Colonic mucosa (tissue), 4 donors: Measurements from ENCODE around the gene ZWILCH. TPM values are rescaled to one million over a fixed set of nuclear protein-coding genes. Genes with fewer than 3 reads are reported as not detected.
"Not testable (repeated sequence)": the region's sequence is repeated elsewhere in the genome, so short reads cannot be mapped to it uniquely, and the experiment has no call there.

Experiments
- DNase-seq: peaks from one replicate; pipeline ENCODE4 v3.0.0-alpha.2; 2020
- H3K27ac ChIP-seq: fragments of 200-600 bp; one replicate; pipeline ENCODE4 v1.8.0; 2021
- H3K27me3 ChIP-seq: fragments of 200-600 bp; one replicate; pipeline ENCODE4 v1.8.0; 2021
- H3K36me3 ChIP-seq: fragments of 200-600 bp; one replicate; pipeline ENCODE4 v1.8.0; 2021
- H3K4me1 ChIP-seq: fragments of 200-600 bp; one replicate; pipeline ENCODE4 v1.8.0; 2021; ENCODE audit warnings: mild to moderate bottlenecking
- H3K4me3 ChIP-seq: fragments of 200-600 bp; one replicate; pipeline ENCODE4 v1.8.0; 2021
- H3K9ac ChIP-seq, 2 donors: one replicate each; pipeline ENCODE4 v1.7.0; 2013; ENCODE audit warnings: control low read depth in 2 of 2, low read depth in 2 of 2, low read length in 2 of 2
- H3K9me3 ChIP-seq: fragments of 200-600 bp; one replicate; pipeline ENCODE4 v1.8.0; 2021
- intact Hi-C: fragments of 100-400 bp; cut with DNase I; formaldehyde crosslinking; loops from one replicate; pipeline ENCODE4 v1.14.1; 2022
- total RNA-seq, 2 donors: library from RNA; stranded (reverse); fragmentation: NEBNext Ultra II Directional in 1 of 2; extraction: Animal tissue kit (Norgen Biotek cat#: 25700) in 1 of 2; gene quantifications; one replicate each; pipeline ENCODE4 v1.2.1, GENCODE V29; 2021
- TF ChIP-seq, protein P1 (sequence below): fragments of 200-600 bp; IDR thresholded peaks from one replicate; pipeline ENCODE4 v1.8.0; 2022; ENCODE audit warnings: antibody characterized with exemption, mild to moderate bottlenecking
- donor health status: healthy.
- donor health status: DM: no; HTN: no; CAD: no.
- donor health status: DM: no; HTN: no; CAD: no.

Gene ZWILCH
- total RNA-seq, 2 donors from 2014 or later = 8.4 to 20.1 TPM

GRCh38 chr15:66498501-66499386 is 6.4 kb upstream of the ZWILCH start:
- Histone ChIP-seq H3K27ac (no peak overlapping the region), H3K4me3 (no peak overlapping the region), H3K9me3 (no peaks in the 10 kb centered on the region), H3K27me3 (no peaks in the 10 kb centered on the region), H3K9ac (no peak overlapping the region), H3K4me1 (peaks cover 17% of the 10 kb centered on the region), H3K36me3 (peaks cover 17% of the 10 kb centered on the region)
- TF ChIP-seq, protein P1, sequence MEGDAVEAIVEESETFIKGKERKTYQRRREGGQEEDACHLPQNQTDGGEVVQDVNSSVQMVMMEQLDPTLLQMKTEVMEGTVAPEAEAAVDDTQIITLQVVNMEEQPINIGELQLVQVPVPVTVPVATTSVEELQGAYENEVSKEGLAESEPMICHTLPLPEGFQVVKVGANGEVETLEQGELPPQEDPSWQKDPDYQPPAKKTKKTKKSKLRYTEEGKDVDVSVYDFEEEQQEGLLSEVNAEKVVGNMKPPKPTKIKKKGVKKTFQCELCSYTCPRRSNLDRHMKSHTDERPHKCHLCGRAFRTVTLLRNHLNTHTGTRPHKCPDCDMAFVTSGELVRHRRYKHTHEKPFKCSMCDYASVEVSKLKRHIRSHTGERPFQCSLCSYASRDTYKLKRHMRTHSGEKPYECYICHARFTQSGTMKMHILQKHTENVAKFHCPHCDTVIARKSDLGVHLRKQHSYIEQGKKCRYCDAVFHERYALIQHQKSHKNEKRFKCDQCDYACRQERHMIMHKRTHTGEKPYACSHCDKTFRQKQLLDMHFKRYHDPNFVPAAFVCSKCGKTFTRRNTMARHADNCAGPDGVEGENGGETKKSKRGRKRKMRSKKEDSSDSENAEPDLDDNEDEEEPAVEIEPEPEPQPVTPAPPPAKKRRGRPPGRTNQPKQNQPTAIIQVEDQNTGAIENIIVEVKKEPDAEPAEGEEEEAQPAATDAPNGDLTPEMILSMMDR = peak; percentile 27
- no peak for DNase-seq
- intact Hi-C loops = loop anchor here (2.0 to 10.0 kb wide), 2 partner anchors 112 to 194 kb away; partner anchors contain the start of gene MAP2K1

DNA sequence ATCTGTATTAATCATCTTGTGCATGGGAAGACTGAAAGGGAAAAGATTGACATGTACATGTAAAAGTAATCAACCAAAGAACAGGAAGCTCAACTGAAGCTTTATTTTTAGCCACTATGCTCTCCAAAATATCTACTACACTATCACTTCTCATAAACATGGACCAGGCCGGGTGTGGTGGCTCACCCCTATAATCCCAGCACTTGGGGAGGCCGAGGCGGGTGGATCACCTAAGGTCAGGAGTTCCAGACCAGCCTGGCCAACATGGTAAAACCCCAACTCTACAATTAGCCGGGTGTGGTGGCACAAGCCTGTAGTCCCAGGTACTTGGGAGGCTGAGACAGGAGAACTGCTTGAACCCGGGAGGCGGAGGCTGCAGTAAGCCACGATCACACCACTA is 4.8 kb upstream of the ZWILCH start:
- H3K9ac ChIP-seq, DNase-seq, H3K27ac ChIP-seq, intact Hi-C loops, H3K4me3 ChIP-seq, H3K9me3 ChIP-seq, H3K27me3 ChIP-seq: not testable (repeated sequence)
- peaks cover 17% of the 10 kb centered on the region for H3K4me1 ChIP-seq
- peaks cover 17% of the 10 kb centered on the region for H3K36me3 ChIP-seq

GRCh38 chr15:66502491-66502890 is 2.6 kb upstream of the ZWILCH start:
- Histone ChIP-seq H3K9ac (no peak overlapping the region), H3K27ac (no peak overlapping the region), H3K27me3 (no peaks in the 10 kb centered on the region), H3K9me3 (no peaks in the 10 kb centered on the region), H3K4me3 (no peak overlapping the region), H3K4me1 (peaks cover 6% of the 10 kb centered on the region), H3K36me3 (peaks cover 17% of the 10 kb centered on the region)
- TF ChIP-seq, protein P1 = no peak
- intact Hi-C loops = no loop called here
- DNase-seq = no peak

GRCh38 chr15:66503041-66503648 is 2.0 kb upstream of the ZWILCH start:
- intact Hi-C loops, H3K4me1 ChIP-seq, DNase-seq, H3K27me3 ChIP-seq, H3K9me3 ChIP-seq, H3K27ac ChIP-seq: not testable (repeated sequence)
- peak overlapping the region; percentile 85 for H3K4me3 ChIP-seq
- peaks cover 17% of the 10 kb centered on the region for H3K36me3 ChIP-seq
- H3K9ac ChIP-seq = peak overlapping the region in 1 of 2 donors; percentile 94

- H3K27me3 ChIP-seq = no peaks in the 10 kb centered on the region
- no peak for DNase-seq
- H3K4me3 ChIP-seq = peak overlapping the region; percentile 85
- TF ChIP-seq, protein P1 = no peak
- peaks cover 16% of the 10 kb centered on the region for H3K36me3 ChIP-seq
- no peaks in the 10 kb centered on the region for H3K9me3 ChIP-seq
- peaks cover 6% of the 10 kb centered on the region for H3K4me1 ChIP-seq
- H3K27ac ChIP-seq = peak overlapping the region; percentile 78
- intact Hi-C loops = no loop called here
- peak overlapping the region; percentile 80 to 94 for H3K9ac ChIP-seq
These were observed 1.2 kb upstream of the ZWILCH start for GRCh38 chr15:66503780-66504562.

DNA sequence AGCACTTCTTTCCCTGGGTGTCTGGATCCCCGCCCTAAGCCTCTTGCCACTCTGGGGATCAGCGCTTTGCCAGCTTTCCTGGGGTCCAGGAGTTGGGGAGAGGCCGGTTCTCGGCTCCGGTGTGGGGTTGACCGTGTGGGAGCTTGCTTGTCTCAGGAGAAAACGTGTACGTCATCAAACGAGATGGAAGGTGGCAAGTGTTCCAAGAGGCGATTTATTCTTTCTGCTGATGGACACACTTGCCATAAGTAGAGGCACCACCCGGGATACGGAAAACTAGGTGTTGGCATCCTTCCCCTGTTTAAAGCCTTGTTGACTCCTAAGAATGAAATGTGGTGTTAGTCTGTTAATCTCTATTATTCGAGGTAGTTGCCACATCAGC is 295 bp downstream of the ZWILCH start:
- TF ChIP-seq, protein P1 = no peak

More for the DNA sequence above, 295 bp downstream of the ZWILCH start:
- peaks cover 4% of the 10 kb centered on the region for H3K36me3 ChIP-seq
- DNase-seq = no peak
- no peaks in the 10 kb centered on the region for H3K27me3 ChIP-seq
- H3K4me3 ChIP-seq = peak overlapping the region; percentile 85
- H3K9me3 ChIP-seq = no peaks in the 10 kb centered on the region
- peaks cover 6% of the 10 kb centered on the region for H3K4me1 ChIP-seq
- peak overlapping the region; percentile 78 for H3K27ac ChIP-seq
- H3K9ac ChIP-seq = peak overlapping the region; percentile 80 to 94
- intact Hi-C loops = no loop called here
